DOHH2 (cell line): Measurements from ENCODE around the gene CXorf65.

Experiments used
- EZH2phosphoT487 ChIP-seq: fragments of 200-600 bp; sonication (generic); IDR thresholded peaks from 2 replicates; pipeline ENCODE4 v1.6.1; 2017; ENCODE audit warnings: borderline replicate concordance, mild to moderate bottlenecking, antibody characterized with exemption, low read length, moderate library complexity, mixed read lengths
- TF ChIP-seq, protein P1 (sequence below): fragments of 200-600 bp; sonication (generic); IDR thresholded peaks from one replicate; pipeline ENCODE4 v1.5.1; 2014; ENCODE audit warnings: antibody characterized with exemption, mild to moderate bottlenecking, low read depth, low read length; ENCODE audit not compliant: poor library complexity, severe bottlenecking

DNA sequence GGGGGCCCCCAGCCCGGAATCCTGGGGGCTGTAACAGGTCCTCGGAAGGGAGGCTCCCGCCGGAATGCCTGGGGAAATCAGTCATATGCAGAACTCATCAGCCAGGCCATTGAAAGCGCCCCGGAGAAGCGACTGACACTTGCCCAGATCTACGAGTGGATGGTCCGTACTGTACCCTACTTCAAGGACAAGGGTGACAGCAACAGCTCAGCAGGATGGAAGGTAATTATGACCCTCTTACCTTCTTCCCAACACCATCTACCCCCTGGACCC lies 9.8 kb downstream of the CXorf65 start:
- TF ChIP-seq, protein P1, sequence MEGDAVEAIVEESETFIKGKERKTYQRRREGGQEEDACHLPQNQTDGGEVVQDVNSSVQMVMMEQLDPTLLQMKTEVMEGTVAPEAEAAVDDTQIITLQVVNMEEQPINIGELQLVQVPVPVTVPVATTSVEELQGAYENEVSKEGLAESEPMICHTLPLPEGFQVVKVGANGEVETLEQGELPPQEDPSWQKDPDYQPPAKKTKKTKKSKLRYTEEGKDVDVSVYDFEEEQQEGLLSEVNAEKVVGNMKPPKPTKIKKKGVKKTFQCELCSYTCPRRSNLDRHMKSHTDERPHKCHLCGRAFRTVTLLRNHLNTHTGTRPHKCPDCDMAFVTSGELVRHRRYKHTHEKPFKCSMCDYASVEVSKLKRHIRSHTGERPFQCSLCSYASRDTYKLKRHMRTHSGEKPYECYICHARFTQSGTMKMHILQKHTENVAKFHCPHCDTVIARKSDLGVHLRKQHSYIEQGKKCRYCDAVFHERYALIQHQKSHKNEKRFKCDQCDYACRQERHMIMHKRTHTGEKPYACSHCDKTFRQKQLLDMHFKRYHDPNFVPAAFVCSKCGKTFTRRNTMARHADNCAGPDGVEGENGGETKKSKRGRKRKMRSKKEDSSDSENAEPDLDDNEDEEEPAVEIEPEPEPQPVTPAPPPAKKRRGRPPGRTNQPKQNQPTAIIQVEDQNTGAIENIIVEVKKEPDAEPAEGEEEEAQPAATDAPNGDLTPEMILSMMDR: no peak
- TF ChIP-seq EZH2phosphoT487: no peak
